ENCODE results near the gene BAIAP2.

- TF ChIP-seq, protein P1, sequence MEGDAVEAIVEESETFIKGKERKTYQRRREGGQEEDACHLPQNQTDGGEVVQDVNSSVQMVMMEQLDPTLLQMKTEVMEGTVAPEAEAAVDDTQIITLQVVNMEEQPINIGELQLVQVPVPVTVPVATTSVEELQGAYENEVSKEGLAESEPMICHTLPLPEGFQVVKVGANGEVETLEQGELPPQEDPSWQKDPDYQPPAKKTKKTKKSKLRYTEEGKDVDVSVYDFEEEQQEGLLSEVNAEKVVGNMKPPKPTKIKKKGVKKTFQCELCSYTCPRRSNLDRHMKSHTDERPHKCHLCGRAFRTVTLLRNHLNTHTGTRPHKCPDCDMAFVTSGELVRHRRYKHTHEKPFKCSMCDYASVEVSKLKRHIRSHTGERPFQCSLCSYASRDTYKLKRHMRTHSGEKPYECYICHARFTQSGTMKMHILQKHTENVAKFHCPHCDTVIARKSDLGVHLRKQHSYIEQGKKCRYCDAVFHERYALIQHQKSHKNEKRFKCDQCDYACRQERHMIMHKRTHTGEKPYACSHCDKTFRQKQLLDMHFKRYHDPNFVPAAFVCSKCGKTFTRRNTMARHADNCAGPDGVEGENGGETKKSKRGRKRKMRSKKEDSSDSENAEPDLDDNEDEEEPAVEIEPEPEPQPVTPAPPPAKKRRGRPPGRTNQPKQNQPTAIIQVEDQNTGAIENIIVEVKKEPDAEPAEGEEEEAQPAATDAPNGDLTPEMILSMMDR (conservative IDR thresholded peaks at IDR 0.05 in 1 of 2, IDR thresholded peaks at IDR 0.05 in 1 of 2; ENCODE audit: extremely low read depth in 1 of 2, insufficient read depth in 1 of 2, low read depth in 1 of 2, low read length in 2 of 2), result no peak
- TF ChIP-seq EZH2 (IDR thresholded peaks at IDR 0.05; ENCODE audit: borderline replicate concordance, low read length), result no peak
Observed at GRCh38 chr17:80996422-80997305, 38.3 kb upstream of the BAIAP2 start.
